ENCODE results near the gene PRDM11.

- no peak for TF ChIP-seq CTCF (conservative IDR thresholded peaks at IDR 0.05; ENCODE audit: low read depth, low read length)
- no peak for TF ChIP-seq POLR2A (IDR thresholded peaks at IDR 0.05; ENCODE audit: low read depth, low read length)
- TF ChIP-seq RFX5 (IDR thresholded peaks at IDR 0.05; ENCODE audit: low read depth, low read length) = no peak
- TF ChIP-seq RAD21 (IDR thresholded peaks at IDR 0.05; ENCODE audit: low read length) = no peak
- no peak for TF ChIP-seq BHLHE40 (IDR thresholded peaks at IDR 0.05; ENCODE audit: low read depth, low read length)
- no peak for TF ChIP-seq USF2 (IDR thresholded peaks at IDR 0.05; ENCODE audit: low read depth, low read length)
- TF ChIP-seq RCOR1 (IDR thresholded peaks at IDR 0.05; ENCODE audit: insufficient replicate concordance, low read length) = no peak
- TF ChIP-seq MAZ (IDR thresholded peaks at IDR 0.05; ENCODE audit: borderline replicate concordance, low read depth, low read length) = no peak
- no peak for TF ChIP-seq ELK1 (IDR thresholded peaks at IDR 0.05; ENCODE audit: borderline replicate concordance, low read depth, low read length)
- no peak for TF ChIP-seq SMC3 (IDR thresholded peaks at IDR 0.05; ENCODE audit: low read depth, low read length)
- TF ChIP-seq MAFK (IDR thresholded peaks at IDR 0.05; ENCODE audit: low read depth, low read length) = no peak
Observed at GRCh38 chr11:45145083-45145378, 1.4 kb upstream of the PRDM11 start.
